Activated CD4-positive, alpha-beta memory T cell treated with anti-CD3 and anti-CD28 coated beads, Interleukin-2, amount 10 ng/mL, durations not matched to agents 7 days and 5 days (primary cell): ENCODE measurements around the gene ADPGK. TPM values are rescaled to one million over a fixed set of nuclear protein-coding genes. Genes with fewer than 3 reads are reported as not detected.

Experiments used
- CTCF ChIA-PET: fragments of 350-600 bp; sonication (Branson Sonifier 250); formaldehyde crosslinking; loops from one replicate; lab custom pipeline; 2021; ENCODE audit warnings: antibody characterized with exemption, inconsistent platforms; lab: Charles Lee
- POLR2A ChIA-PET: fragments of 350-600 bp; sonication (Branson Sonifier 250); formaldehyde crosslinking; loops from one replicate; lab custom pipeline; 2021; ENCODE audit warnings: antibody characterized with exemption; lab: Charles Lee
- DNase-seq: peaks from one replicate; pipeline ENCODE4 v3.0.0-alpha.2; 2020
- H3K27ac Mint-ChIP-seq: one replicate; pipeline ENCODE4 v1.8.0; 2021; ENCODE audit warnings: mild to moderate bottlenecking, mixed read lengths
- H3K27me3 Mint-ChIP-seq: one replicate; pipeline ENCODE4 v1.8.0; 2021; ENCODE audit warnings: mixed read lengths
- H3K36me3 Mint-ChIP-seq: one replicate; pipeline ENCODE4 v1.8.0; 2021; ENCODE audit warnings: low read depth, mixed read lengths
- H3K4me1 Mint-ChIP-seq: one replicate; pipeline ENCODE4 v1.8.0; 2021; ENCODE audit warnings: mixed read lengths
- H3K4me3 Mint-ChIP-seq: one replicate; pipeline ENCODE4 v1.8.0; 2021; ENCODE audit warnings: mild to moderate bottlenecking, mixed read lengths
- H3K9me3 Mint-ChIP-seq: one replicate; pipeline ENCODE4 v1.8.0; 2021; ENCODE audit warnings: mixed read lengths
- total RNA-seq, 2 experiments: library from RNA; stranded (reverse); gene quantifications; one replicate each; pipeline ENCODE4 v1.2.3, GENCODE V29; 2021

Gene ADPGK
- total RNA-seq, 2 experiments from 2014 or later = 83.6 to 84.7 TPM

- H3K36me3 Mint-ChIP-seq = peaks cover 11% of the 10 kb centered on the region
- H3K27ac Mint-ChIP-seq = peak overlapping the region; percentile 98
- ChIA-PET POLR2A (interaction anchor here (0.8 to 2.0 kb wide), 2 partner anchors 8 to 10 kb away, joined by 3 to 14 read pairs; no protein-coding TSS in a partner anchor), CTCF (interaction anchor here (1.1 to 1.2 kb wide), 2 partner anchors 10 to 11 kb away, joined by 3 to 5 read pairs; no protein-coding TSS in a partner anchor)
- no peaks in the 10 kb centered on the region for H3K27me3 Mint-ChIP-seq
- H3K4me3 Mint-ChIP-seq = no peak overlapping the region
- DNase-seq = no peak
- no peaks in the 10 kb centered on the region for H3K9me3 Mint-ChIP-seq
- H3K4me1 Mint-ChIP-seq = peaks cover 68% of the 10 kb centered on the region
These were observed 2.7 kb upstream of the ADPGK start for GRCh38 chr15:72786242-72786641.

- no peaks in the 10 kb centered on the region for H3K27me3 Mint-ChIP-seq
- H3K4me1 Mint-ChIP-seq = peaks cover 71% of the 10 kb centered on the region
These were observed 2.3 kb upstream of the ADPGK start for GRCh38 chr15:72785841-72786240.

GRCh38 chr15:72785432-72785831 lies 1.9 kb upstream of the ADPGK start:
- no peaks in the 10 kb centered on the region for H3K9me3 Mint-ChIP-seq
- ChIA-PET CTCF (interaction anchor here (0.6 to 1.7 kb wide), 5 partner anchors 12 to 489 kb away, joined by 3 to 5 read pairs (median 3); partner anchors contain the start of genes BBS4 and HIGD2B), POLR2A (interaction anchor here (0.5 to 3.7 kb wide), 8 partner anchors 8 to 499 kb away, joined by 3 to 23 read pairs (median 3); no protein-coding TSS in a partner anchor)
- no peaks in the 10 kb centered on the region for H3K27me3 Mint-ChIP-seq
- H3K4me3 Mint-ChIP-seq = peak overlapping the region; percentile 46
- H3K36me3 Mint-ChIP-seq = peaks cover 20% of the 10 kb centered on the region
- peak; percentile 80 for DNase-seq
- H3K27ac Mint-ChIP-seq = peak overlapping the region; percentile 98
- H3K4me1 Mint-ChIP-seq = peaks cover 71% of the 10 kb centered on the region

More at GRCh38 chr15:72785841-72786240, 2.3 kb upstream of the ADPGK start:
- Mint-ChIP-seq H3K4me3 (no peak overlapping the region), H3K9me3 (no peaks in the 10 kb centered on the region), H3K27ac (peak overlapping the region; percentile 98), H3K36me3 (peaks cover 15% of the 10 kb centered on the region)
- DNase-seq = no peak
- ChIA-PET POLR2A (interaction anchor here (0.5 to 2.0 kb wide), 4 partner anchors 8 to 498 kb away, joined by 3 to 14 read pairs (median 3); no protein-coding TSS in a partner anchor), CTCF (interaction anchor here (0.6 to 1.7 kb wide), 3 partner anchors 12 to 489 kb away, joined by 3 to 4 read pairs (median 3); no protein-coding TSS in a partner anchor)

- Mint-ChIP-seq H3K36me3 (peaks cover 27% of the 10 kb centered on the region), H3K27me3 (no peaks in the 10 kb centered on the region), H3K4me1 (peaks cover 73% of the 10 kb centered on the region), H3K9me3 (no peaks in the 10 kb centered on the region), H3K4me3 (peak overlapping the region; percentile 93), H3K27ac (peak overlapping the region; percentile 98)
- DNase-seq = no peak
- ChIA-PET POLR2A (interaction anchor here (1.0 to 3.7 kb wide), 7 partner anchors 9 to 457 kb away, joined by 3 to 23 read pairs (median 6); no protein-coding TSS in a partner anchor), CTCF (interaction anchor here (0.5 to 1.7 kb wide), 10 partner anchors 9 to 849 kb away, joined by 3 to 6 read pairs (median 4); partner anchors contain the start of genes BBS4 and HIGD2B)
These were observed 908 bp upstream of the ADPGK start for GRCh38 chr15:72784456-72784876.

GRCh38 chr15:72783004-72783639 lies 436 bp downstream of the ADPGK start:
- CTCF ChIA-PET = interaction anchor here (0.9 to 1.8 kb wide), 6 partner anchors 10 to 183 kb away, joined by 3 to 11 read pairs (median 4); no protein-coding TSS in a partner anchor
- peak; percentile 42 for DNase-seq
- Mint-ChIP-seq H3K36me3 (peaks cover 39% of the 10 kb centered on the region), H3K4me3 (peak overlapping the region; percentile 93), H3K27me3 (no peaks in the 10 kb centered on the region), H3K4me1 (peaks cover 77% of the 10 kb centered on the region), H3K27ac (peak overlapping the region; percentile 98), H3K9me3 (no peaks in the 10 kb centered on the region)
- POLR2A ChIA-PET = interaction anchor here (0.7 to 3.7 kb wide), 14 partner anchors 9 to 408 kb away, joined by 3 to 23 read pairs (median 4); partner anchors contain the start of gene HEXA

- H3K9me3 Mint-ChIP-seq = no peaks in the 10 kb centered on the region
- H3K27me3 Mint-ChIP-seq = no peaks in the 10 kb centered on the region
- ChIA-PET POLR2A (interaction anchor here (0.7 to 3.7 kb wide), 11 partner anchors 9 to 407 kb away, joined by 3 to 23 read pairs (median 4); partner anchors contain the start of genes BBS4, HEXA and HIGD2B), CTCF (interaction anchor here (0.9 to 1.8 kb wide), 5 partner anchors 10 to 182 kb away, joined by 3 to 11 read pairs (median 5); no protein-coding TSS in a partner anchor)
- H3K4me3 Mint-ChIP-seq = peak overlapping the region; percentile 93
- peak overlapping the region; percentile 98 for H3K27ac Mint-ChIP-seq
- peaks cover 74% of the 10 kb centered on the region for H3K4me1 Mint-ChIP-seq
- H3K36me3 Mint-ChIP-seq = peaks cover 41% of the 10 kb centered on the region
- no peak for DNase-seq
These were observed 1.1 kb downstream of the ADPGK start for GRCh38 chr15:72782274-72783003.

GRCh38 chr15:72781631-72782030 lies 1.9 kb downstream of the ADPGK start:
- ChIA-PET CTCF (interaction anchor here (1.2 to 1.8 kb wide), 2 partner anchors 10 to 60 kb away, joined by 7 to 11 read pairs; no protein-coding TSS in a partner anchor), POLR2A (interaction anchor here (1.8 to 3.7 kb wide), 3 partner anchors 17 to 406 kb away, joined by 4 to 23 read pairs (median 7); partner anchors contain the start of gene HEXA)
- DNase-seq = no peak
- peaks cover 70% of the 10 kb centered on the region for H3K4me1 Mint-ChIP-seq
- H3K36me3 Mint-ChIP-seq = peaks cover 44% of the 10 kb centered on the region
- no peaks in the 10 kb centered on the region for H3K27me3 Mint-ChIP-seq
- peak overlapping the region; percentile 59 for H3K4me3 Mint-ChIP-seq
- no peaks in the 10 kb centered on the region for H3K9me3 Mint-ChIP-seq
- peak overlapping the region; percentile 24 for H3K27ac Mint-ChIP-seq

GRCh38 chr15:72778796-72779195 lies 4.8 kb downstream of the ADPGK start:
- DNase-seq = no peak
- peaks cover 63% of the 10 kb centered on the region for H3K36me3 Mint-ChIP-seq
- H3K9me3 Mint-ChIP-seq = no peaks in the 10 kb centered on the region
- ChIA-PET CTCF (interaction anchor here (0.7 kb wide), 1 partner anchor 179 kb away, joined by 3 read pairs; no protein-coding TSS in a partner anchor), POLR2A (interaction anchor here (1.0 to 1.2 kb wide), 2 partner anchors 27 to 39 kb away, joined by 3 read pairs; no protein-coding TSS in a partner anchor)
- H3K27ac Mint-ChIP-seq = no peak overlapping the region
- peaks cover 68% of the 10 kb centered on the region for H3K4me1 Mint-ChIP-seq
- H3K4me3 Mint-ChIP-seq = no peak overlapping the region
- no peaks in the 10 kb centered on the region for H3K27me3 Mint-ChIP-seq

- H3K27ac Mint-ChIP-seq = peak overlapping the region; percentile 36
- H3K4me3 Mint-ChIP-seq = no peak overlapping the region
- H3K27me3 Mint-ChIP-seq = no peaks in the 10 kb centered on the region
- DNase-seq = no peak
- H3K9me3 Mint-ChIP-seq = no peaks in the 10 kb centered on the region
- H3K4me1 Mint-ChIP-seq = peaks cover 66% of the 10 kb centered on the region
- CTCF ChIA-PET = no interaction called here
- peaks cover 69% of the 10 kb centered on the region for H3K36me3 Mint-ChIP-seq
- POLR2A ChIA-PET = interaction anchor here (1.3 kb wide), 1 partner anchor 8 kb away, joined by 7 read pairs; the partner anchor contains the start of gene ADPGK
These were observed 8.7 kb downstream of the ADPGK start for GRCh38 chr15:72774696-72775383.

GRCh38 chr15:72771329-72771725 lies 12.2 kb downstream of the ADPGK start:
- H3K36me3 Mint-ChIP-seq = peaks cover 80% of the 10 kb centered on the region
- H3K27me3 Mint-ChIP-seq = no peaks in the 10 kb centered on the region
- peaks cover 45% of the 10 kb centered on the region for H3K4me1 Mint-ChIP-seq
- peaks cover 15% of the 10 kb centered on the region for H3K9me3 Mint-ChIP-seq
- H3K27ac Mint-ChIP-seq = peak overlapping the region; percentile 40
- POLR2A ChIA-PET = no interaction called here
- H3K4me3 Mint-ChIP-seq = no peak overlapping the region
- CTCF ChIA-PET = interaction anchor here (1.4 kb wide), 1 partner anchor 11 kb away, joined by 7 read pairs; no protein-coding TSS in a partner anchor
- DNase-seq = no peak

GRCh38 chr15:72770673-72771328 lies 12.8 kb downstream of the ADPGK start:
- Mint-ChIP-seq H3K4me3 (no peak overlapping the region), H3K36me3 (peaks cover 80% of the 10 kb centered on the region), H3K27me3 (no peaks in the 10 kb centered on the region), H3K4me1 (peaks cover 40% of the 10 kb centered on the region), H3K9me3 (peaks cover 15% of the 10 kb centered on the region), H3K27ac (peak overlapping the region; percentile 40)
- DNase-seq = no peak
- POLR2A ChIA-PET = no interaction called here
- CTCF ChIA-PET = no interaction called here
